Stimulated activated CD8-positive, alpha-beta memory T cell treated with anti-CD3 and anti-CD28 coated beads, Interleukin-2, amount 100 ng/mL, for 1 hour (primary cell): Measurements from ENCODE around the gene GOLGA1.
"Not testable (repeated sequence)": the region's sequence is repeated elsewhere in the genome, so short reads cannot be mapped to it uniquely, and the experiment has no call there.

ENCODE experiments used
- DNase-seq, 2 donors: peaks; one replicate each; pipeline ENCODE4 v3.0.0-alpha.2; 2020; ENCODE audit warnings: low read depth in 2 of 2

The GOLGA1 gene

DNA sequence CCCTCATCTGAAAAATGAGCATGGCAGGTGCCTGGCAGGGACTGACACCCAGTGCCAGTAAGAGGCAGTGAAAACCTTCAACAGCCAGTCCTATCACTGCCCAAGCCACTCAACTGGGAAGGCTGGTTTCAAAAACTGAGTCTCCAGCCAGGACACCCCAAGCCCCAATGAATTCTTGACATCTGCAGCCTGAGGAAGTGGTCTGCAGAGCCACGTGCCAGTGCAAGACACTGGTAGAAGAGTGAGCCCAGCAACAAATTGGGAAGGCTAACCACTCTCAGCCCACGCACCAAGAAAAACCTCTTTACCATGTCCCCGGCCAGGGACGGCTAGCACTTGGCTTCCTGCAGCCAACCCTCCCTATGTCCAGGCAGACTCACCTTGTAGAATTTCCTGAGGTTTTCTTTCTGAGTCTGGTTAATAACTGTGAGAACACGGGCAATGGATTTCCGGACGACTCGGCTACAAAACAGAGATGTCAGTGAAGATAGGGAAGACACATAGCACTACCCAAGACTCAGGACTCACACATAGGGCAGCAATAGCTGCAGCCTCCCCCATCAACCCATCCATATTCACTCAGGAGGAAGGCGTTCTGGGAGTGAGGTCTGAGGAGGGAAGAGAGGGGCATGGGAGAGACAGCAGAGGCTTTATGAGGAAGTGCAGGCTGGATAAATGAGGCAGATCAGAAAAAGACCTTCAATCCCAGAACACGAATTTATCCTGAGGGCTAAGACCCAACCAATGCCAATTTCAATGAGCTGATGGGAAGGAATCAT, 80.9 kb downstream of the GOLGA1 start:
- no peak for DNase-seq

DNA sequence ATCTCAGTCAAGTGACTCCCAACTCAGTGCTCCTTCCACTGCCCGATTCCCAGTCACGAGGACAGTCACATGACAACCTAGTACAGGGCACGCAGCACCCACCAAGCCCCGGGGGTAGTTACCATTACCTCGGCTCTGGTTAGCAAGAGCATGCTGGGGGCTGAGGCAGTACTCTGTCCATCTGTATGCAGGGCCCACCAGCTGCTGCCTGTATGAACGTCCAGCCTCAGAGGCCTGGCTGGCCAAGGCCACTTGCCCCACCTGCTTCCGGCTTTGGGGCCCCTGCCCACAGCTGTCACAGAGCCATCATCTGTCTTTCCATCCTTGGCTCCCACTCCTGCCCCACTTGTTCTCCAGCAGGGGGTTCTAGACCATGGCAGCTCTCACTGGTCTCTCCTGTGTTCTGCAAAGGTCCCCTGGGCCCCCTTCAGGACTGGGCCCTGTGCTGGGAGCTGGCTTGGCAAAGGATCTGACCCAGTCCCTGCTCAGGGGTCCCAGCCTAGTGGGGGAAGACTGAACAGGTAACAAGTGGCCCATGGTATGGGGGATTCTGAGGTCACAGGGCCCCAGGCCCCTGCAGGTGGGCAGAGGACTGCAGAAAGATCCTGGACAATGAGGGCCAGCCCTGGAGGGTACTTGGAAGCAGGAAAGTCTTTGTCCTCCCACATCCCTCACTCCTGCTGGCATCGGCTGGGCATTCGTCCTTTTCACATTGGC, 82.4 kb downstream of the GOLGA1 start:
- no peak for DNase-seq

DNA sequence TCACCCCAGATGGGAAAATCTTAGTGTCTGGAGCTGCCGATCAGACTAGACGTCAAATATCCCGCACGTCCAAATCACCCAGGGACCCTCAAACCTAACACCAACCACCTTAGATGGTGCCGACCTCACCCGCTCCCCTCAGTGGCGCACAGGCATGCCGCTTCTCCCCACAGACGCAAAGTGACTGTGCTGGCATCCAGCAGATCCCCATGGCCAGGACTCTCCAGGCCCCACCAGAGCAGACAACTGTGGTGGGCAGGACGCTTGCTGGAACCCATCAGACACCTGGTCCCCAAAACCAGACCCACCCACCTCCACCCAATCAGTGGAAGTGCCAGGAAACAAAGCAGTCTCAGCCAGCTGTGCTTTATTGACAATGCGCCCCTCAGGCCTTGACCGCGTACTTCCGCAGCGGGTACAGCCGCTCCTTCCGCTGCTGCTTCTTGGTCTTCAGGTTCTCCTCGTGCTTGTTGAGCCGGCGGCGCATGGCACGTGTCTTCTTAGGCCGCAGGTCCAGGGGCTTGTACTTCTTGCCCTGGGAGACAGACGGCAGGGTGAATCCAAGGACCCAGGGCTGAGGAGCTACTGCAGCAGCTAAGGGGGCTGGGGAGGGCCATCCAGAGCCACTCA, 83.2 kb downstream of the GOLGA1 start:
- no peak for DNase-seq

DNA sequence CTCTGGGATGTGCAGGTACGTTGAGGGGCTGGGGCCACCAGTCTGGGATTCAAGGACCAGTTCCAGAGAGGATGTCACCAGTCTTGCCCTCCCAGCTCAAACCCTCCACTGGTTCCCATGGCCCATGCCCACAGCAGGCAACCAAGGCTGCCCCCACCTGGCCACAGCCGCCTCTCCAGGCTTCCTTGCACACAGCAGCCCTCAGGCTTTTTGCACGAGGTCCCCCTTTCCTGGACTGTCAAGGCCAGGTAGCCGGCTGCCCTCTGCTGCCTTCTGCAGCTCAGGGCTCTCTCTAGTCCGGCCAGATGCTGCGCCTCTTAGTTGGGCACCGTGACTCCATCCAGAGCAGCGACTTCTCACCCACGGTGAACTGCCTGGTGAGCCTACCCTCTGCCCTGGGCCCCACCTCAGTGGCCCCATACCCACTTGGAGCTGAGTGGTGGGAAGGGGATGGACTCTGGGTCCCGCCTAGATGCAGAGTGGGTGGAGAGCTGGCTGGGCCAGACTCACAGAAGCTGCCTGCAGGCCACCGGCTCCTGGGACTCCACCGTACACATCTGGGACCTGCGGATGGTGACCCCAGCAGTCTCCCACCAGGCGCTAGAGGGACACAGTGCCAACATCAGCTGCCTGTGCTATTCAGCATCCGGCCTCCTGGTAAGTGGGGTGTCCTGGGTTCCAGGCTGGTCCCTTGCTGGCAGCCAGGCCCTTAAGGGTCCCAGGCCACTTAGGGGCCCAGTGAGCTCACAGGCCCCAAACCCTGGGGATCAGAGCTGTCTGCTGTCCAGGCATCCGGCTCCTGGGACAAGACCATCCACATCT, 84.7 kb downstream of the GOLGA1 start:
- no peak for DNase-seq

DNA sequence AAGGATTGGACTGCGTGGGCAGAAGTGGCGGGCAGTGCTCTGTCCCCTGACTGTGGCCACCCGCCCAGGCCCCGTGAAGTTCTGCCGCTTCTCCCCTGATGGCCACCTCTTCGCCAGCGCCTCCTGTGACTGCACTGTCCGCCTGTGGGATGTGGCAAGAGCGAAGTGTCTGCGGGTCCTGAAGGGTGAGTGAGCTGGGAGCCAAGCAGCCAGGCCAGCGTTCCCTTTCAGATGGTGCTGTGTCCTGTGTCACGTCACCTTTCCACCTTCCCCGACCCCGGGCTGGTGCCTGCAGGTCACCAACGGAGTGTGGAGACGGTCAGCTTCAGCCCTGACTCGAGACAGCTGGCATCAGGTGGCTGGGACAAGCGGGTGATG, 85.3 kb downstream of the GOLGA1 start:
- no peak for DNase-seq

DNA sequence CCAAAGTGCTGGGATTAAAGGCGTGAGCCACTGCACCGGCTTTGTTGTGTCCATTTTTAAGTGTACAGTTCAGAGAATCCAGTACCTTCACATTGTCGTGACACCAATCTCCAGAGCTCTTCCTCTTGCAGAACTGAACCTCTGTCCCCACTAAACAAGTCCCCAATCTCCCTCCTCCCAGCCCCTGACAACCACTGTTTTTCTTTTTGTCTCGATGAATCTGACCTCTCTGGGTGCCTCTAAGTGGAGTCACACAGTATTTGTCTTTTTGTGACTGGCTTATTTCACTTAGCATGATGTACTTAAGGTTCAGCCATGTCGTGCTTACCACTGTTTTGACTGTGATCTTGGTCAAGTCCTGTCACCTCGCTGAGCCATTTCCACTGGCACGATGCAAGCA, 86.1 kb downstream of the GOLGA1 start:
- no peak for DNase-seq

DNA sequence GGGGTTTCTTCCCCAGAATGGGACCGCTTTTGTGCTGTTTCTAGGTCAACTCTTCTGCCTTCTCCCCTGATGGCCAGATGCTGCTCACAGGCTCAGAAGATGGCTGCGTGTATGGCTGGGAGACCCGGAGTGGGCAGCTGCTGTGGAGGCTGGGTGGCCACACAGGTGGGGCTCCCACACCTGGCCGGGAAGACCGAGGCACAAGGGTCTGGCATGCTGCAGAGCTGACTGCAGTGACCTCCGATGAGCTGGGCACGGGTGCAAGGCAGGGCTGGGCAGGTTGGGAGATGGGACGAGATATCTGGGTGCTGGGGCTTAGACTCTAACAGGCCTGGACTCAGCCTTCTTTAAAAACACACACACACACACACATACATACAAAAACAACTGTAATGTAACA, 86.7 kb downstream of the GOLGA1 start:
- no peak for DNase-seq

DNA sequence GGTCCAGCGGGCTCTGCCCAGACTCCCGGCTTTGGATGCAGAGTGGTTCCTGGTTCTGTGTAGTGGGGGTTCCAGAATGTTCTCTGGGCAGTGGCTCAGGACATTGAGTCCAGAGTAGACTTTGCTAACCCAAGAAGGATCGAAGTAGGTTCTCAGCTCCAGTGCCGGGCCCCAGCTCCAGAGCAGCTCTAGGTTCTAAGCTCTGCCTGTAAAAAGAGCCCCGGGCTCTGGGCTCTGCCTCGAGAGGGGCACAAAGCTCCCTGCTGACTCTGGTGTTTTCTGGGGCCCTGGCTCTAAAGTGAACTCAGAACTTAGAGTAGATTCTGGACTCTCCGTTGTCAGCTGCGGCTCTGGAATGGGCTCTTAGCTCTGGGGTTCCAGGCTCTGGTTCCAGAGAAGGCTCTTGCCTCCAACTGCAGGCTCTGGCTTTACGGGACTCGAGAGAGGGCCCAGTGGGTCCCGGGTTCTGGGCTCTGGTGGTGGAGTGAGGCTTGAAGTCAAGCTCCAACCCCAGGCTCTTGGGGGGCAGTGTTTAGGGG, 87.2 kb downstream of the GOLGA1 start:
- no peak for DNase-seq

DNA sequence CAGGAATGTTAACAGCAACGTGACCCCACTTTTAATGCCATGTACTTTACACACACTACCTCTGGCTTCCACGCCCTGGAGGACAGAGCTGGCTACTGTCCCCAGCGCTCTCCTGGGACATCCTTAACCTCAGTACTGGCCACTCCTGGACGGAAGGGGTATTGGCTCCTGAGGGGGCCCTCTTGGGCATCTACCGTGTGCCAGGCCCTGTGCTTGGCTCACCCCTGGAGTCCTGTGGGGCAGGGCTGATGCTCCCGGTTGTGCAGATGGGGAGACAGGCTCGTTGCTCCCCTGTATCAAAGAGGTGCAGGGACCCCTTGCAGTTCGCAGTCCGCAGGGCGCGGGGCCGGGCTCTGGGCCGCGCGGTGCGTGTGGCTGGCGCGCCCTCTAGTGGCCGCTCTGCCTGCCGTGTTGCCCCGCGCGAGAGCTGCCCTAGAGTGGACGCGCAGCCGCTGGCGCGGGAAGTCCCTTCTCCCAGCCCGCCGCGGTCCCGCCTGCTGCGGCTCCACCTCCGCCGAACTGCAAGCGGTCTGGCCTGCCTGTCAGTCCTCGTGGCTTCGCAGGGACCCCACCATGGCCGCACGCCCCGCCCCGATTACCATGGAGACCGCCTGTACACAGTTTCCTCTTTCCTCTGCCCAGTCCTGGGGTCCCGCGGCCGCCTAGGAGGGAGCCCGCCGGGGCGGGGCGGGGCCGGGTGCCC, 87.9 kb downstream of the GOLGA1 start, which contains the start of gene WDR38:
Gene WDR38, plus strand, starts transcription at position 632 of the 703 bp plus-strand sequence. CDS start 72 bp downstream, outside the sequence.
- DNase-seq, result peak; percentile 59 to 61

DNA sequence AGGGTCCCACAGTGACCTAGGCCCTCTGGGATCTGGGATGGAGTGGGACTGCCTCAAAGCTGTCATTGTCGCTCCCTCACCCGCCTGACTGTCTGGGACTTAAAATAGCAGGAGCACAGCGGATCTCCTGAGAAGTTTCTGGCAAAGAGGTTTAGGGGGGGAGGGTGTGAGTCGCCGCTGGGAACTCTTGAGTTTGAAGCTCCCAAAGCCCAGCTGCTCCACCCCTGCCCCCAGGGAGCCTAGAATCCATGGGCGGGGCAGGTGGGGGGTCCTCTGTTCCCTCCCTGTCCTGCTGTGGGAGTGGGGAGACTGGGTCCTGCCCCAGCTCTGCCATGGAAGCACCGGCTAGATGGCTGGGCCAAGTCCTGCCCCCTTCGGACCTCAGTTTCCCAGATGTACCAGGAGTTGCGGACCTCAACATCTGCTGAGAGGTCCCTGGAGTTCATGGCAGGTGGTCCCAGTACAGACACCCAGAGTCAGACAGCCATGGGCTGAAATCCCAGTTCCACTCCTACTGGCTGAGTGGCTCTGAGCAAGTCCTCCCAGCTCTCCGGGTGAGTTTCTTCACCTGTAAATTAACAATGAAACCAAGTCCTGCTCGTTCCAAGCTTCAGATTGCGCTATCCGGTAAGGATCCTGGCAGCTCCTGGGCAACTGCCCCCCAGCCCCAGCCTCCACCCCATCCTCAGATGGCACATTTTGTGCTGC, 88.6 kb downstream of the GOLGA1 start:
- DNase-seq, result no peak

DNA sequence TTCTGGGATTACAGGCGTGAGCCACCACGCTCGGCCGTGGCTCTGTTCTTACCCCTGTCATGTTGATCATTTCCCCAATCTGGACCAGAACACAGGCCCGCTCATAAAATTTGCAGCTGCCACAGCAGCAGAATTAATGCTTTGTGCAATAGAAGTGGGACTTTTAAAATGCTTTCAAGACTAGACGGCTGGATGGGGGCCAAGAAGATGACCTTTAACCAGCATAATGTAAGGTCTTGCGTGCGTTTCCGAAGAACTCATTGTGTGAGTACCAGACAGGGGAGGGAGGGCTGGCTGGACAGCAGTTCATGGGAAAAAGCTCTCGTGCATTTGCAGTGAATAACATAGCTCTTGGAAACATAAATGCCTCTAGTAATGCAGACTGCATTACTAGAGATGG, 91.1 kb downstream of the GOLGA1 start:
- DNase-seq, result no peak

DNA sequence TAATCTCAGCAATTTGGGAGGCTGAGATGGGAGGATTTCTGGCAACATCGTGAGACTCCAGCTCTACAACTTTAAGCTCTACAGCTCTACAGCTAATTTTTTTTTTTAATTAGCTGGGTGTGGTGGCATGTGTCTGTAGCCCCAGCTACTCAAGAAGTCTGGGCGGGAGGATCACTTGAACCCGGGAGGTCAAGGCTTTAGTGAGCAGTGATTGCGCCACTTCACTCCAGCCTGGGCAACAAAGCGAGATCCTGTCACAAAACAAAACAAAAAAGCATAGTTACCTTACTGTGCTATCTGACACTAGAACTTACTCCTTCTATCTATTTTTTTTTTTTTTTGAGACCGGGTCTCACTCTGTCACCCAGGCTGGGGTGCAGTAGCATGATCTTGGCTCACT, 93.9 kb downstream of the GOLGA1 start:
- DNase-seq, result no peak

DNA sequence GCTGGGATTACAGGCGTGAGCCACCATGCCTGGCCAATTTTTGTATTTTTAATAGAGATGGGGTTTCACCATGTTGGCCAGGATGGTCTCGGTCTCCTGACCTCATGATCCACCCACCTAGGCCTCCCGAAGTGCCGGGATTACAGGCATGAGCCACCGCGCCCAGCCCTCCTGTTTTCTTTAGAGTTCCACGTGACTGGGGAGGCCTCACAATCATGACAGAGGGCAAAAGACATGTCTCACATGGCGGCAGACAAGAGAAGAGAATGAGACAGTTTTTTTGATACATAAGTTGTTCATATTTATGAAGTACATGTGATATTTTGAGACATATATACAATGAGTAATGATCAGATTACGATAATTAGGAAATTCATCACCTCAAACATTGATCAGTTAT, 94.4 kb downstream of the GOLGA1 start:
- not testable (repeated sequence) for DNase-seq

DNA sequence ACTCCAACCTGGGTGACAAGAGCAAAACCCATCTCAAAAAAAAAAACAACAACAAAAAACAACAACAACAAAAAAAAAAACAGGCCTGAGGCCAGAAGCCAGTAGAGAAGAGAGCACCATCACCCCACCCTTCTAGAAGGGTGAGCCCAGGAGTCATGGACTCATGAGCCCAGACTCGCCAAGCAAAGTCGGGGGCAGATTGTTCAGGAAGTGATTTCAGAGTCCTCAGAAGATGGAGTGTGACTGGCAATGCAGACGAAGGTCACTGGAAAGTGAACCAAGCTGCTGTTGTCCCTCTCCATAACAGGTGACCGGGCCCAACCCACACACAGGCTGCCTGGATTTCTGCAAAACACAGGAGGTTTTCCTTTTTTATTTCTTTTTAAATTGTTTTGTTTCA, 96.6 kb downstream of the GOLGA1 start:
- DNase-seq, result no peak

DNA sequence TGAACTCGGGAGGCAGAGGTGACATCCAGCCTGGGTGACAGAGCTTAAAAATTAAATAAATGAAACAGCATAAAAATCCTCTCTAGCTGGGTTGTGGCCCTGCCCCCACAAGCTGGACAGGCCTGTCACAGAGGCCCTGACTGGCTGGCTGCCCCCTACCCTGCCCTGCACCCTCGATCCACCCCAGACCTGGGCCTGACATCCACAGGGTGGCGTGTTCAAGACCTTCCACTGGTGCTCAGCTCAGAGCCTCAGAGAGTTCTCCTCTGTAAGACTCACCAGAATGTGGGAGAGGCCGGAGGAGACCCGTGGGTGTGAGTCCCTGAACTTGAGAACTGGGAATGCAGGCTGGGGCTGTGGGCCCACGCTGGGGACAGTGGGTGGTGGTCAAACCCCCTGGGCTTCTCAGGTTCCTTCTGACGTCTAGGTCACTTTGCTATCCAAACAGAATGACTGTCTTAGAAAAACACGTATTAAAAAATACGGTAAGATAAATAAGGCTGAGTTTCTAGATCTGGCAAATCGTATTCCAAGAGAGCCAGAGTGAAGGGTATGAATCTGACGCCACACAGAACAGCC, 97.3 kb downstream of the GOLGA1 start:
- no peak for DNase-seq

DNA sequence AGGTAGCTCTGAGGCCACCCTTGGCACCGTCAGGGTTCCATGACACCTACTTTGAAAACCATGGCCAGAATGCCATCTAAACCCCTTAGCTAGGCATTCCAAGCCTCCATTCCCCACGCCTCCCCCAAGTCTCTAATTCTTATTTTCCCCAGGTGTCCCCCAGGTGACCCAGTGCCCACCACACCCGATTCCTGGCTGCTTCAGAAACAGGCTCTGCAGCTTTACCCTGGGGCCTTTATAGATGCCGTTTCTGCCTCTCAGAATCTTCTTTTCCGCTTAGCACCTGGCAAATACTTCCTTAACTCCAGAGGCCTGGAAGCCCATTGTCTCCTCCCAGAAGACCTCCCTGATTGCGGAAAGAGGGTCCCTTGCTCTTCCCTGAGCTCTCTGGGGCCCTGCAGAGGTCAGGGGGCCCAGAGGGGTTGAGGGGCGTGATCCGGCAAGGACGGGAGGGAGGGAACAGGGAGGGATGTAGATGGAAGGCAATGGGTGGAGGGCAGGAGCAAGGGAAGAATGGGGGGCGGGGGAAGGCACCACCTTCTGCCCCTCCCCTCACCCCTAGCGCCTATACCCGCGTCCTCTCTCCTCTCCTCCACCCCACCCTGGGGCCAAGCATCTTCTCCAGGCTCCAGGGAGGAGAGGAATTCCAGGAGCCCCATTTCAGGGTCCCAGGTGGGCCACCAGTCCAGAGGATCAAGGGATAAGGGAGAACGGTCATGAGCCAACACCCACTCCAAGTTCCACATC, 99.6 kb downstream of the GOLGA1 start:
- no peak for DNase-seq

DNA sequence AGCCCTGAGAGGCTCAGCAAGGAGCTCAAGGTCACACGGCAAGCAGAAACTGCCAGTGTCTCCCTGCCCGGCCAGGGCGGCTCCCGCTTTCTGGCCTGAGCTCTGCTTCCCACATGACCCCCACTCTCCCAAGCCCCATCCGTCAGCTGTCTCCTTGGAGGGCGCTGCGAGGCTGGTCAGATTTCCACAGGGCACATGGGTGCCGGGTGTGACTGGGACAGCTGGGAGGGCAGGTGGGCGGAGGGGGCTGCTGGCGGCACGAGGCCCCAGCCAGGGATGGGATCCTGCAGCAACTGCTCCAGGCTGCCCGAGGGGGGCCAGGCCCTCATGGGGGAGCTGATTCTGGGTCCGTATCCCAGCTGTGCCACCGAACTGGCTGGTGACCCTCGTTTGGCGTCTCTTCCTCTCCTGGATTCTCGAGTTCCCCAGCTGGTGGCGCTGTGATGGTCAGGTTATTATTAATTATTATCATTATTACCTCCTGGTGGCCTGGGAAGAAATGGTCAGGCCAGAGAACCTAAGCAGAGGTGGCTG, 100.5 kb downstream of the GOLGA1 start:
- DNase-seq, result no peak

DNA sequence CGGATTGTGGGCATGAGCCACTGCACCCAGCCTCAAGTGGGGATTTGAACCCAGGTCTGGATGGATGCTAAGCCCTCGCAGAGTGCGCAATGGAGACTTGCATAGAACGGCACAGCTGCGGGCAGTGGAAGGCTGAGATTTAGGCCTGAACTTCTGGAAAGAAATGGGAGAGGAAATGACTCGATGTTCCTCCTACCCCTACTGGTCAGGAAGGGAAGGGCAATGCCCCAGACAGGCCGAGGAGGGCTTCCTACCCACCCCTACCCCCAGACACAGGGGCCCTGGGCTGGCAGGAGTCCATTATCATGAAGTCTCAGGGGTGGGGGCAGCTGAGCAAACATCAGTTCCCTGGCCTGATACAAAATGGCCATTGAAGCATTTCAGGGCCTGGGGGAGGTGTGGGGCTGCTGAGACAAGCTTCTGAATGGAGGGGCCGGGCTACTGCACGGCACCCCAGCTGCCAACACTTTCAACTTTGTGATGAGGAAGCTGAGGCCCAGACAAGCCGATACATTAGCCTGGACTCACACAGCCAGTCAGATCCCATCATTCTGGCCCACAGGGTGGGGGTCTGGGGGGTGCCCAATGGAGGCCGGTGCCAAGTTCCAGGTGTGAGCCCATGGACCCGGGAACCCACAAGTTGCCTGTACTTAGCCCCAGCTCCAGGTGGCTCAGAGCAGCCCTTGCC, 101.1 kb downstream of the GOLGA1 start:
- DNase-seq, result no peak
